SHP77 treated with DMSO at 0.1 percent for 48 hours (cell line): ENCODE data around the gene PPM1M.

Experiments used
- DNase-seq: peaks from one replicate; lab custom pipeline; 2025; lab: John Stamatoyannopoulos, UW

PPM1M gene

DNA sequence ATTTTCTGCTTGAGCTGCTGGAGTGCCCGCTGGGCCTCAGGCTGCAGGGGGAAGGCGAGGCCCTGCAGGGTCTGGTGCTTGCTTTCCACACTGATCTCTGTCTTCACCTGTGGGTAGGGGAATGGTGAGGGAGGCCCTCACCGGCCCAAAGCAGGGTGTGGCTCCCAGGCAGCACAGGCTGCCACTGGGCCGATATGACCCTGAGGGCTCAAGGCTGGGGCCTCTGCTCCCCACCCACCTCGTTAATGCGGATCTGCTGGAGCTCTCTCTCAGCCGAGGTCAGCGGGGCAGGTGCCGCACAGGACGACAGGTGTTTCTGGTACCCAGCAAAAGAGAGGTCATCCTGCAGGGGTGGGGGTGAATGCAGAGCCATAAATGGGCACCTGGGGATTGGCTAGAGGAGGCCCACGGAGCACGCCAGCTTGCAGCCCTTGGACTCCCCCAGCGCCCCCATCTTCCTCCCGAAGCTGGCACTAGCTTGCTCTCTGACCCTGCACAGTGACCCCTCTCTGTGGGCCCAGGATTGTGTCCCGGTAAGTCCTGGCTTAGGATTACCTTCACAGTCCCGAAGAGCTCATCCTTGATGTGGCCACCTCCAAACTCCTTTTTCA lies 14.6 kb upstream of the PPM1M start:
- DNase-seq: no peak

DNA sequence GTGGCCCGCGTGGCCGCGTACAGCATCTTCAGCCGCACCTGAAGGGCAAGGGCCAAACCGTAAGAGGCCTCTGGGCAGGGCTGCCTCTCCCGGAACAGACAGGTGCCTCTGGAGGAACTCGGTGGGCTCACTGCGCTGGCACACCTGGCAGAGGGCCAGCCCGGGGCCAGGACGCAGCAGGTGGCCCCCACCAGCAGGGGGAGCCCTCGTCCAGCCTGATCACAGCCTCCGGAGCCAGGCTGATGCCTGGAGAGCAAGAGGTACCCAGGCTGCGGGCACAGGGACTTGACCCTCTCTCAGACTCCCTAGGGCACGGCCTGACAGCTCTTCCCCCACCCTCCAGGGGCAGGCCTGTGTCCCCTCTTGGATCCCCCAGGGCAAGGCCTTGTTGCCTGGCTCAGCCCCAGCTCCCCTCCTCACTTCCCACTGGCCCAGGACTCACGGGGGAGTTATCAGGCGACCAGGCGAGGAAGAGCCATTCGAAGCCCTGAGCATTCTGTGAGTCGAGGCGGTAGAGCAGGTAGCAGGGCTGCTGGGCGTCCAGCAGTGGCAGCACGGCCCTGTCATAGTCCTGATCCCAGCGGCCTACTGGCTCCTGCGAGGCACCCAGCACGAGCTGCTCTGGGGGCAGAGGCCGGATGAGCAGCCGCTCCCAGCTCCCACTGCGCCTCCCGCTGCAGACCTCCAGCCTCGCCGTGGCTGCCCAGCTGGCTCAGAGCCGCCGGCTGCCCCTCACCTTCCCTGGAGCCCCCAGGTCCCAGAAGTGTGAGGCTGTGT lies 13.9 kb upstream of the PPM1M start:
- DNase-seq: no peak

DNA sequence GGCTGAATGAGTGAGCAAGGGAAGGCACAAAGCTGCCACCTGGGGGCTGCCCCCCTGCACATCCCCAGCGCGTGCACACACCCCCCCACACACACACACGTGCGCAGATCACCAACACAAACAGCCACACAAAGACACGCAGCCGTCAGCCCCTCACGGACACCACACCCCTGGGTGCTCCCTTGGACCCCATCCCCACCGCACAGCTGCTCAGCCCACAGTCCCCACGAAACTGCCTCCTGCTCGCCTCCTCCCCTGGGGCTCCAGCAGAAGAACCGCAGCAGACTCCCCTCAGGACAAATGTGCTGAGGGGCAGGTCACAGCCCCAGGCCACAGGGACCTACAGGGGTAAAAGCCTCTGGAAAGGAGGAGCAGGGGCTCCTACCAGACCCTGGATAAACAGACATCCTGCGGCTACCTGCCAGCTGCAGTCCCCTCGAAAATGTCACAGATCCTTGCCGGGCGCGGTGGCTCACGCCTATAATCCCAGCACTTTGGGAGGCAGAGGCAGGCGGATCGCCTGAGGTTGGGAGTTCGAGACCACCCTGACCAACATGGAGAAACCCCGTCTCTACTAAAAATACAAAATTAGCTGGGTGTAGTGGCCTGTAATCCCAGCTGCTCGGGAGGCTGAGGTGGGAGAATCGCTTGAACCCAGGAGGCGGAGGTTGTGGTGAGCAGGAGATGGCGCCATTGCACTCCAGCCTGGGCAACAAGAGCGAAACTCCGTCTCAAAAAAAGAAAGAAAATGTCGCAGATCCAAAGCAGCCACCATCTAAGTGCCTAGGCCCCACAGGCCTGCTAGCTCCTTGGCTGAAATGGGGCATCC lies 13.1 kb upstream of the PPM1M start:
- no peak for DNase-seq

DNA sequence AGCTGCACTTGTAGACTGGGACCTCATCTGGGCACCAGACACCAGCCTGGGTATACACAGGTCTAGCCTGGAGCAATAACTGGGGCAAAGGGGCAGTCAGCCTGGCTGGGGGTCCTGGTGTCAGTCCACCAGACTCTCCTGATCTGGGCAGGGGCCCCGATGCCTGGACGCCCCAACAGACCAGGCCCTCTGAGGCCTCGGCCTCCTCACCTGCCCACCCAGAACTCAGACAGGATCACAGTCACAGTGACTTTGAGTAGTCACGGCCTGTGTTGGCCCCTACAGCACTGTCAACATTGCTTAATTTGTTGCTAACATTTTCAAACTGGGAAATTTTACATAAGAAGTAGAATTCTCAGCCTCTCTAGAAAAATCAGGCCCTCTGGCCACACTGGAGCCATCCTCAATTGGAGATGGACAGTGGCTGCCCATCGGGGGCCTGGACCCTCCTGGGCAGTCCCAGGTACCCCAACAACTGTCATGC lies 12.4 kb upstream of the PPM1M start:
- no peak for DNase-seq

DNA sequence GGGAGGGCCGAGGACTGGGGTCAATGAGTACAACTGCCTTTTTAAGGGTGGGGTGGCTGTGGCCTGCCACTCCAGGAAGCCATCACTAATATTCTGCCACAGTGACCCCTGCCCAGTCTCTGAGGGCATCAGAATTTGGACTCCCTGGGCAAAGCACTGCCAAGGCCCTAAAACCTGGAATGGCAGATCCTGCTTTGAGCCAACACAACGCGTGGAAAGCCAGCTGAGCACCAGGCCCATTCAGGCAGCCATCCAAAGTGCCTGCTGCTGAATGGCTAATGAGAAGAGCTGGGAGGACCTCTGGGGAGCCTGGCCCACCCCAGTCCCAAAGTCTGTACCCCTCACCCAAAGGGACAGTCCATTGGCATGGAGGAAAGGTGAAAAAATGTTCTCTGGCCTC lies 11.6 kb upstream of the PPM1M start:
- DNase-seq: no peak

DNA sequence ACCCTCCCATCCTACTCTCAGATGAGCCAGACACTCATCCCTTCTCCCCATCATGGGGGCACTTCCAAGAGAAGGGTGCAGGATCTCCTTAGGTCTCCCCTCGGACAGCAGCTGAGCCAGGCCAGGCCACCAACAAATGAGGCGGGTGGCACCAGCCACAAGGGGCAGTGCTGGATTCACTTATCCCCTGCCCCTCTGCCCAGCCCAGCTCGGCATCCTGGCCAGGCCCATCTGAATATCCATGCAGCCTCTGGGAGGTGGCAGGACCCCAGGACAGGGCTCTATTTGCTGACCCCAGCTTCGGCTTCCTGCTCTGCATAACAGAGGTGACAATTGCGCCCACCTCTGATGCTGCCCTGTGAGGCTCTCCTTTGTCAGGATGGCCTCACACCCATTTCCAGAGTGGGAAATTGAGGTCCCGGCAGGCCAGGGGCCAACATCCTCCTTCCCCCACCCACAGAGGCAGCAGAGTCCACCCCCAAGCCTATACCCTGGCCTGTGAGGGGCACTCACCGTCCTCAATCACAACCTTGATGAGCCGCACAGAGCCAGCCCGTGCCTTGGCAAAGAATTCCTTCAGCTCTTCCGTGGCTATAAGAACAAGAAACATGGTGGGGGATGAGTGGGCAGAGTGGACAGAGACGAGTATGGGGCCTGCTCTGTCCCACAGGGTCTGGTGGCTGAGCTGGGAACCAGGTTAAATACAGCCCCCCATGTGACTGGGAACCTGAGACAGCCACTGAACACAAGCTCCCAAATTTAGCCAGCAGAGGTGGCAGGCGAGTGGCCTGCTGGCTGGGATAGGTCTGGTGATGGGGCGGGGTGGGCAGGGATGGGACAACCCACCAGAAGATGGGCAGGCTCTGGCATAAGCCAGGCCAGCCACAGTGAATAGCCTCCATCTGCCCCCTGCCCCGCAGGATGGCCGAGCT lies 10.8 kb upstream of the PPM1M start:
- DNase-seq: no peak

DNA sequence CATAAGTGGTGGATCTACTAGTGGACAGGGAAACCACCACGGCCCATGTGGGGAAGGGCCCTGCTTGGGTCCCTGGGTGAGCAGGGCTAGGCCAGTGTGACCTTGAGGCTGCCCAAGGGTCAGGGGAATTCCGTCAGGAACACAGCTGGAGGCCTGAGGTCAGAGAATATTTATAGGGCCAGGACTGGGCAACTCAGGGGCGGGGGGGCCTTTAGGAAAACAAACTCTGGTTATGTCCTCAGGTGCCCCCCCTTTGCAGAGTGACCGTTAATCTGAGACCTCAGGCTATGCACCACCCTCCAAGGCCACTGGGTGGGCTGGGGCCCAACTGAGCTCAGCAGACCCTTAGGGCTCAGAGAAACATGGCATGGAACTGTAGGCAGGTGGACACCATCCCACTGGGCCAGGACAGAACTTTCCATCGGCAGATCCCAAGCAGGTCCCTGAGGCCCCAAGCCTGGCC lies 9.1 kb upstream of the PPM1M start:
- no peak for DNase-seq

DNA sequence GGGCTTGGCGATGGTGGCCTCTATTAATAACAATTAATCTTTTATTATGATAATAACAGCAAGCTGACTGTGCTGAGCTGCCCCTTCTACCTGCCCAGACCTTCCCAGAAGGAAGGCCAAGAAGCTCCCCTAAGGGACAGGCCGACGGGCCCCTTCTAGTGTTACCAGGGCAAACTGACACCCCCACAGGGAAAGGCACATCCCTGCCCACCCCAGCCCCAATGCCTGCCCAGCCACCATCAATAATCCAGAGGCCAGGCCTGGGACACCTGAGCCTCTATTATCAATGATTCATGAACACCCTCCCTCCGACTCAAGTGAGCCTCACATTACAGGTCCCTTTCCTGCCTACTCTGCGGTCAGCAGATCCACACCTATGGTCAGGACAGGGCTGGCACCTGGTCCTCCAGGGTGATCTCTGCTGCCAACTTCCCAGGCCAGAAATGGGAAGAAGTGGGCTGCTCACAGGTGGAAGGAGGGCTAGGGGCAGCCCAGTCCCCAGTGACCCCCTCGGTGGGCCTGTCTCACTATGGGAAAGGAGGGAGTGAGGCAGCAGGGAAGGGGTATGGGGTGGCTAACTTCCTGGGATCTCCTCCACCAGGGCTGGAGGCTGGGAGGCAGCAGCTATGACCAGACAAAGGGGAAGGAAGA lies 8.4 kb upstream of the PPM1M start:
- DNase-seq: no peak

DNA sequence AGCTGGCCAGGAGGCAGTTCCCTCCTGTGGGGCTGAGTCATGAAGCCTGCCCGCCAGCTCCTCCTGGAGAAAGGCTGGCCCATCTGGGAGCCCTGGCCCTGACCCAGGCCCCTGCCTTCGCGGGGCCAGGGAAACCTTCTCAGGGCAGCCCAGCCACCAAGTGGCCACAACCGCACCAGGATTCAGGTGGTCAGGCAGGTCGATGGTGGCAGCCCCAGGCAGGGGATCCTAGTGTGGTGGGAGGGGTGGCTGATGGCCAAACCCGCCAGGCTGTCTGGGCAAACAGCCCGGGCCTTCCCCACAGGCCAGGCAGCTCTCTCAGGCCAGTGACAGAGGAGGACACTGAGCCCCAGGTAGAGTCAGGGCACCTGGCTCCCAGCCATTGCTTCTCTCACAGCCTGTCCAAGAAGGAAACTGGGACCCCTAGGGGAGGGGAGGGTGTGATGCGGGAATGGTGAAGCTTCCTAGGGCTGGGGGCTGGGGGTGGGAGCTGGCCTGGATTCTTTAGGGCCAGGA lies 7.8 kb upstream of the PPM1M start:
- no peak for DNase-seq

DNA sequence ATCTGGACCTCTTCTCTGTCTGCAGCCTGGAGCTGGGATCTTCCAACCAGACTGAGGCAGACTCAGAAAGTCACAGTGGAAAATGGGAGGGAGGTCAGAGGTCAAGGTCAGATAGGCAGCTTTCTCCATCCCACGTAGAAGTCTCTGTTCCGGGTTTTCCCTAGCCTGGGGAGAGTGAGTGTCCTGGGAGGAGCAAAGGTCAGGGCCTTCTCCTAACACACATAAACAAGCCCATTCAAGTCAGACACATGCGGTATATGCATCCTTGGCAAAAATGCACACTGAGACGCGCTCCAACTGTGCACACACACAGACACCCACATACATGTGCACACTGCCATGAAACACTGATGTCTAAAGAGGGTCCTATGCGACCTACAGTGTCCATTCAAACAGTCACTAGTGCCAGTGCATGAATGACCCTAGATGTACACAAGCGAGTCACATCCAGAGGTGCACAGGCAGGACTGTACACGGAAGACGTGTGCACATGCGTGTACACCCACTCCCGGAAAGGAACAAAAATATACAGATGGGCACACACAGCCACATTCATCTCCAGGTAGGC lies 7.3 kb upstream of the PPM1M start:
- no peak for DNase-seq

DNA sequence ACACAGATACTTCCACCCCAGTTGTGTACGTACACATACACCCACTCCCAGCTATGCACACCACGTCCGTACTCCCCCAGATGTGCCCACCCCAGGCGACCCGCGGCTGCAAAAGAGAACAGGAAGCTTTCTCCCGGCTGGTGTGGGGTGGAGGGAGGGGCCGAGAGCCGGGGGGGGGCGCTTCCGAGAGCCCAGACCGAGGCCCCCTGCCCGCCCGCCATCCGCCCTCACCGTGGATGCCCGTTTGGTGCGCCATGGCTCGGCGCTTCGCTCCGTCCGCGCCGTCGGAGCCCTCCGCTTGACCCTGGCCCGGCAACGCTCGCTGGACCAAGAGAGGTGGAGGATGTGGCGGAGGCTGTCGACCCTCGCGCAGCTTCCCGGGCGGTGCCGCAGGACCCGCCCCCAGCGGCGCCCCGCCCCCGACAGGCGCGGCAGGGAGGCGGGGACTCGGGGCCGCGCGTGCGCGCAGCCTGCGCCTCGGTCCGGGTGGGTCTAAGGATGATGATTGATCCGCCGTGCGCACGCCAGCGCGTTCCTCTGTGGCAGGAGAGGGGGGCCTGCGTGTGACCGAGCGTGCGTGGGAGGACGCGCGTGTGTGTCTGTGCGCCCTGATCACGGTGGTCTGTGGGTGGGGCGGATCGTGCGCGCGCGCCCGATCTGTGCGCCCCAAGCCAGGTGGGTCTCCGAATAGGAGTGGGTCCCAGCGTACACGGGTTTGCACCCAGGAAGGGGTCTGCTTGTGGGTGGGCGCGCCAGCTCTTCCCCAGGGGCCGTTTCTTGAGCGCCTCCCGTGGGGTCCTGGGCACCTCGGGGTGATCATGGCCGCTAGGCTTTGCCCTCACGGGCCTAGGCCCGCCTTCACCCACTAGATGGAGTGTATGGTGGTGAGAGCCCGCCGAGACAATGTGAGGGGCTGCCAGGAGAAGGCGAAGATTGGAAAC lies 6.5 kb upstream of the PPM1M start, which contains the start of gene TWF2:
Gene TWF2, minus strand, starts transcription at position 398 of the 941 bp plus-strand sequence. Its CDS starts 142 bp downstream, at position 256.
- no peak for DNase-seq

DNA sequence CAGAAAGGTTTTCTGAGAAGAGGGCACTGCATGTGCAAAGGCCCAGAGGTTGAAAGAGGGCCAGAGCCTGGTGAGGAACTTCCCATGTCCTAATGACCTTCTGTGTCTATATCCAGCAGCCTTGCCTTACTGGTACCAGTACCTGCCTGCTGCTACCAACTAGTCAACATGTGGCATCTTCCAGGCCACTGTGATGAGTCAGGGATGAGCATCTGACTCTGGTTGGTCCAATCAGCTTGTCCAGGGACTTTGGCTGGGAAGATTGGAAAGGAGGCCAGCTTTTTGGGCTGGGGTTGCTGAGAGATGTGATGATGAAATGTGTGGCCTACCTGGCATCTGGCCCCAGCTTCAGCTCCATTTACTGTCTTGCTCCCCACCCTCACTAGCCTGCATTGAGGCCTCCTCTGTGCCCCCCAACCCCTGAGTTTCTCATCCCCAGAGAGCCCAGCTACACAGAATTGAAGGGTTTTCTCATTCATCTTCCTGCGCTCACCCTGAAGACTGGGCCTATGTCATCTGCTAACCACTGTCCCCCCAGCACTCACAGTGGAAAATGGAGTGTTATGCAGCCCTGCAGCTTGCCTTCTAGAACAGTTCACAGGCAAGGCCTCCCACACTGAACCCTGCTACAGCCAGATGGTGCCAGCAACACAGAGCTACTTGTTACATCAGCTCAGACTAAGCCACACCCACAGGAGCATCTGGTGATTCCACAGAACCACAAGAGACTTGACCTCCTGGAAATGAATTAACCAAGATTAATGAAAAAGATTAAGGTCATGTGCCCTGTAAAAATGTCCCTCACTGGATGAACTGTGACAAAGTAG lies 5.3 kb upstream of the PPM1M start:
- peak; percentile 72 for DNase-seq

DNA sequence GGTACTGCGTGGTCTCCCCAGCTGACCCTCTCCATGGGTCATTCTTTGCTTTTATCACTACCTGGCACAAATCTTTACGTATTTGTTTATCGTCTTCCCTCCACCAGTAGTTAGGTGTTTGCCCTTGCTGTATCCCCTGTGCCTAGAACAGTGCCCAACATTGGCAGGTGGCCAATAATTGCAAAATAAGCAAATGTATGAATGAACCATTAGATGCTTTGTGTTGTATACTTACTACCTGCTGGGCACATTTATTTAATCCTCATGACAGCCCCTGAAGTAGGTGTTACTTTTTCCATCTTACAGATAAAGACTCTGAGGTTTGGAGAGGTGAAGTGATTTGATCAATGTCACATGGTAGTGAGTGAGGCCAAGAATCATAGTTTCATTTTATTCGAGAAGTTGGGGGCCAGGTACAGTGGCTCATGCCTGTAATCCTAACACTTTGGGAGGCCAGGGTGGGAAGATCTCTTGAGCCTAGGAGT lies 4.6 kb upstream of the PPM1M start:
- DNase-seq: no peak

DNA sequence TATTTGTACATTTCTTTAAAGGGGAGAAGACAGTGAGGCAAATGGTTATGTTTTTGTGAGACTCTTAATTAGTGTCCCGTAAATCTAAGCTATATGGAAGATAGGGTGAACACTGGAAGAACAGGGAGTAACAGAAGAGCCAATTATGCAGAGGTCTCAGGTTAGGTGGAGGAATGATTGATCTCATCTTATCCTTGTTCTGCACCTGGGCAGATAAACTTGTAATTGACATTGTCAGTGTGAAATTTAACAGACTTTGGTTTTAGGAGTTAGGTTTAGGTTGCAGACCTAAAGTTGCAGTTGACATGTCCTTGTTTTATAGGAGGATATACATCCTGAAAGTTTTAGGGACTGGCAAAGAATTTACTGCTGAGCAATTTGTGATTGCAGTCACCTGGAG lies 3.5 kb upstream of the PPM1M start:
- DNase-seq: no peak

DNA sequence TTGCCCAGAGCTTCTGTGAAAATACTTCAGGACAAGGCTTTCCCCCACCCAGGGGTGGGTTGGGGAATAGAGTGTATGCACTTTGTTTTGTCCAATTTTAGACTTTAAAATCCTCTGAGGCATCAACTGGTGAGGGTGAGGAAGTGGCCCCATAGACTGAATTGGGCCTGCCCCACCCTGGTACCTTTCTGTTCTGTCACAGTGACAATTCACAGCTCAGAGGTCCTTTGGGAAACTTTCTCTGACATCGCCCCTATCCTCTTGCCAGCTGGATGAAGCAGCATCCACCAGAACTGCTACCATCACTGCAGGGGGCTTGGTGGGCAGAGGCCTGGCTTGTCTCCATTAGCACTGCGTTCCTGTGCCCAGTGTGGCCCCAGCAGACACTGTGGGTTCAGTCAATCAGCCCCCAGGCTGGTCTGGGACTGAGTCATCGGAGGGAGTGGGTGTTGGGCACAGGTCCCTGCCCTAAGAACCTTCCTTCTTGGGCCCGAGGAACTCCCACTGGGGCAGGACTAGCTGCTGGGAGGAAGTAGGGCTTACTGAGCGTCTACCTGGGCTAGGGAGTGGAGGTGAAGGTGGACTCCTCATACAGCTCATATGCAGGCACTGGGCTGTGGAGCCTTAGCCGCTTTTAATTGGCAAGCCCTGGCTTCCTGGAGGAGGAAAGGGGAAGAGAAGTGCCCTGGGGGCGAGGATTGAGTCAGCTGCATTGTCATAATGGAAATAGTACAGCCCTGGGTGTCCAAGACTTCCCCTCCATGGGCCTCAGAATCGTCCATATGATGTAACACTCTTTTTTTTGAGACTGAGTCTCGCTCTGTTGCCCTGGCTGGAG lies 1.5 kb upstream of the PPM1M start:
- DNase-seq: no peak

DNA sequence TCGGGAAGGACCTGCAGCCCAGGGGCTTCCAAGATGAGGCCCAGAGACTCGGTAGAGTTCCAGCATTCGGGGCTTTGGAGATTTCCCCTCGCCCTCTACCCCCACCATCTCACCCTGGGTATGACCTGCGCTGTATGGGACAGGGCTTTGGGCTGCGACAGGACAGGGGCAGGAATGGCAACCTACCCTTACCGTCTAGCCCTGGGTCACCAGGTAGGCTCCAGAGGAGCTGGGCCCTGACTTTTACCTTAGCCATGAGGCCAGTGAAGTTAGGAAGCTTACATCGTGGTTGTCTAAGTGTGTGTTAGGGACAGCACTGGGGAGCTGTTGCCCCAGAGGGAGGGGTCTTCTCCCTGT lies 683 bp downstream of the PPM1M start:
- no peak for DNase-seq

DNA sequence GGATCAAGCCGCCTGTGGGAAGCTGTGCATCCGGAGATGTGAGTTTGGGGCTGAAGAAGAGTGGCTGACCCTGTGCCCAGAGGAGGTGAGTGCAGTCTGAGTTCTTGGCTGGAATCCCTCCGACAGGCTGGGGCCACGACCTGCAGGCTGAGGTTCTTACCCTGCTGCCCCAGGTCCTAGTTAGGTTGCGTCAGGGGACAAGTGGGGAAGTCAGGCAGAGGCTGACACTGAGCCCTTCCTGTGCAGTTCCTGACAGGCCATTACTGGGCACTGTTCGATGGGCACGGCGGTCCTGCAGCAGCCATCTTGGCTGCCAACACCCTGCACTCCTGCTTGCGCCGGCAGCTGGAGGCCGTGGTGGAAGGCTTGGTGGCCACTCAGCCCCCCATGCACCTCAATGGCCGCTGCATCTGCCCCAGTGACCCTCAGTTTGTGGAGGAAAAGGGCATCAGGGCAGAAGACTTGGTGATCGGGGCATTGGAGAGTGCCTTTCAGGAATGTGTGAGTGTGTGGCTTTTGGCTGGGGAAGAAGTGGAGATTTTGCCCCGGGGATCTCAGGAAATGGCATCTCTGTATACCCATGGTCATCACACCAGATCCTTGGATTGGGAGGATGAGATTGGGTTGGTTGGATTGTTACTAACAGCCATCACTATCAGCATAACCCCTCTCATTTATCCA lies 1.3 kb downstream of the PPM1M start:
- DNase-seq: no peak
